PC-3 (cell line): ENCODE results near the gene DNAJA2. TPM values are rescaled to one million over a fixed set of nuclear protein-coding genes. Genes with fewer than 3 reads are reported as not detected.

Source experiments
- ATAC-seq: fragments of 200-7000 bp; cut with Tn5 transposase; 2 replicates; pipeline ENCODE4 v1.9.1; 2020; ENCODE audit warnings: mild to moderate bottlenecking, moderate library complexity
- BruUV-seq: library from RNA; stranded (reverse); fragments of 400-500 nt; replicated peaks from 2 replicates; lab custom pipeline; 2021; lab: Mats Ljungman, UMichigan
- CTCF ChIA-PET: fragments of 300-600 bp; sonication (Branson Sonifier 250); formaldehyde crosslinking; loops from one replicate; lab custom pipeline; 2022; ENCODE audit warnings: antibody characterized with exemption; lab: Charles Lee
- POLR2A ChIA-PET: fragments of 300-600 bp; sonication (Branson Sonifier 250); formaldehyde crosslinking; loops from one replicate; lab custom pipeline; 2022; ENCODE audit warnings: antibody characterized with exemption; ENCODE audit not compliant: unreplicated experiment; lab: Charles Lee
- DNase-seq: peaks from one replicate; pipeline ENCODE4 v3.0.0-alpha.2; 2015
- H2AFZ ChIP-seq: fragments of 300-600 bp; sonication (generic); 2 replicates; pipeline ENCODE4 v1.6.0; 2016; ENCODE audit warnings: antibody characterized with exemption, low read length
- H3F3A ChIP-seq: fragments of 300-600 bp; sonication (generic); one replicate; pipeline ENCODE4 v1.6.0; 2017; ENCODE audit warnings: antibody characterized with exemption, low read length, control low read depth, mild to moderate bottlenecking; ENCODE audit not compliant: unreplicated experiment
- H3K27ac ChIP-seq: fragments of 300-600 bp; sonication (generic); 2 replicates; pipeline ENCODE4 v1.5.1; 2016; ENCODE audit warnings: mild to moderate bottlenecking, low read length
- H3K27me3 ChIP-seq: fragments of 300-600 bp; sonication (generic); 2 replicates; pipeline ENCODE4 v1.6.1; 2016; ENCODE audit warnings: low read length, mixed read lengths
- H3K36me3 ChIP-seq: fragments of 300-600 bp; sonication (generic); 2 replicates; pipeline ENCODE4 v1.6.1; 2016; ENCODE audit warnings: low read depth, mixed run types, low read length, mixed read lengths
- H3K4me1 ChIP-seq: fragments of 300-600 bp; sonication (generic); 2 replicates; pipeline ENCODE4 v1.5.1; 2016; ENCODE audit warnings: low read length; ENCODE audit not compliant: insufficient read depth
- H3K4me2 ChIP-seq: fragments of 300-600 bp; sonication (generic); 2 replicates; pipeline ENCODE4 v1.6.0; 2016; ENCODE audit warnings: low read length
- H3K4me3 ChIP-seq: fragments of 300-600 bp; sonication (generic); 2 replicates; pipeline ENCODE4 v1.5.1; 2016; ENCODE audit warnings: mild to moderate bottlenecking, low read length, mixed read lengths
- H3K79me2 ChIP-seq: fragments of 300-600 bp; sonication (generic); 2 replicates; pipeline ENCODE4 v1.6.1; 2017; ENCODE audit warnings: low read length, mixed read lengths
- H3K9ac ChIP-seq: fragments of 300-600 bp; sonication (generic); 2 replicates; pipeline ENCODE4 v1.6.0; 2016; ENCODE audit warnings: mild to moderate bottlenecking, low read length
- H3K9me2 ChIP-seq: fragments of 300-600 bp; sonication (generic); replicated peaks from 2 replicates; pipeline ENCODE4 v1.6.1; 2016; ENCODE audit warnings: mixed run types, low read length, mixed read lengths
- H3K9me3 ChIP-seq: fragments of 300-600 bp; sonication (generic); 2 replicates; pipeline ENCODE4 v1.6.1; 2016; ENCODE audit warnings: low read length, mixed read lengths
- H4K20me1 ChIP-seq: fragments of 300-600 bp; sonication (generic); 2 replicates; pipeline ENCODE4 v1.6.1; 2016; ENCODE audit warnings: low read length, mixed read lengths
- CTCF ChIP-seq: fragments of 300-600 bp; sonication (generic); conservative IDR thresholded peaks from 2 replicates; pipeline ENCODE4 v1.5.1; 2017; ENCODE audit warnings: antibody characterized with exemption, low read depth, mild to moderate bottlenecking, low read length
- EZH2 ChIP-seq: fragments of 300-600 bp; sonication (generic); IDR thresholded peaks from one replicate; pipeline ENCODE4 v1.6.1; 2017; ENCODE audit warnings: antibody characterized with exemption, mild to moderate bottlenecking, low read length; ENCODE audit not compliant: unreplicated experiment
- EZH2phosphoT487 ChIP-seq: fragments of 300-600 bp; sonication (generic); IDR thresholded peaks from 2 replicates; pipeline ENCODE4 v1.6.1; 2018; ENCODE audit warnings: mild to moderate bottlenecking, antibody characterized with exemption, low read length, borderline replicate concordance
- intact Hi-C: fragments of 100-400 bp; cut with micrococcal nuclease; formaldehyde crosslinking; loops from 2 replicates; pipeline ENCODE4 v1.9.0; 2023
- total RNA-seq: library from RNA; depleted of rRNA; stranded (reverse); fragments of >200 nt; gene quantifications from 2 replicates; pipeline ENCODE4 v1.2.3, GENCODE V29; 2014

Gene DNAJA2
- total RNA-seq, 1 experiment from 2014 or later = 44.5 TPM

- Histone ChIP-seq H3K4me3 (no peak overlapping the region), H3K4me2 (no peak overlapping the region), H3K9me3 (no peaks in the 10 kb centered on the region), H3K36me3 (0 out of 2 replicates have a peak, but pooled peaks cover 5% of the 10 kb centered on the region), H3K27ac (no peak overlapping the region), H3K4me1 (no peaks in the 10 kb centered on the region), H3K79me2 (no peaks in the 10 kb centered on the region), H3F3A (no peaks in the 10 kb centered on the region), H3K9ac (no peak overlapping the region), H3K27me3 (no peaks in the 10 kb centered on the region), H3K9me2 (no peaks in the 10 kb centered on the region), H2AFZ (no peak overlapping the region), H4K20me1 (no peaks in the 10 kb centered on the region)
- ChIA-PET CTCF (no interaction called here), POLR2A (interaction anchor here (0.7 kb wide), 1 partner anchor 80 kb away, joined by 4 read pairs; no protein-coding TSS in a partner anchor)
- TF ChIP-seq EZH2 (no peak), EZH2phosphoT487 (no peak), CTCF (no peak)
- DNase-seq (no peak), ATAC-seq (no peak)
- BruUV-seq = no TSS peak
- intact Hi-C loops = no loop called here
Observed at GRCh38 chr16:46950009-46950408, 23.5 kb downstream of the DNAJA2 start.

- Histone ChIP-seq H3K4me1 (no peaks in the 10 kb centered on the region), H3K27ac (no peak overlapping the region), H3K9me3 (no peaks in the 10 kb centered on the region), H3K4me2 (no peak overlapping the region), H3K9ac (no peak overlapping the region), H4K20me1 (no peaks in the 10 kb centered on the region), H2AFZ (no peak overlapping the region), H3F3A (no peaks in the 10 kb centered on the region), H3K4me3 (no peak overlapping the region), H3K9me2 (no peaks in the 10 kb centered on the region), H3K27me3 (no peaks in the 10 kb centered on the region), H3K79me2 (no peaks in the 10 kb centered on the region), H3K36me3 (no peaks in the 10 kb centered on the region)
- TF ChIP-seq EZH2 (no peak), CTCF (no peak), EZH2phosphoT487 (no peak)
- ATAC-seq = no peak
- intact Hi-C loops = loop anchor here (5.0 kb wide), 2 partner anchors 193 to 1218 kb away; partner anchors contain the start of gene NETO2
- no TSS peak for BruUV-seq
- DNase-seq = no peak
- ChIA-PET CTCF (no interaction called here), POLR2A (interaction anchor here (0.7 kb wide), 1 partner anchor 81 kb away, joined by 4 read pairs; no protein-coding TSS in a partner anchor)
Observed at GRCh38 chr16:46949241-46949892, 24.1 kb downstream of the DNAJA2 start.

- no peak overlapping the region for H3K9ac ChIP-seq
- H3F3A ChIP-seq = no peaks in the 10 kb centered on the region
- POLR2A ChIA-PET = no interaction called here
- no peak for TF ChIP-seq CTCF
- no peak for TF ChIP-seq EZH2
- H3K9me3 ChIP-seq = no peaks in the 10 kb centered on the region
- H3K27ac ChIP-seq = no peak overlapping the region
- H2AFZ ChIP-seq = no peak overlapping the region
- H4K20me1 ChIP-seq = no peaks in the 10 kb centered on the region
- intact Hi-C loops = loop anchor here (5.0 kb wide), 2 partner anchors 194 to 1219 kb away; partner anchors contain the start of gene NETO2
- CTCF ChIA-PET = no interaction called here
- BruUV-seq = no TSS peak
- no peaks in the 10 kb centered on the region for H3K27me3 ChIP-seq
- no peaks in the 10 kb centered on the region for H3K79me2 ChIP-seq
- H3K36me3 ChIP-seq = no peaks in the 10 kb centered on the region
- H3K4me1 ChIP-seq = no peaks in the 10 kb centered on the region
- no peaks in the 10 kb centered on the region for H3K9me2 ChIP-seq
- no peak overlapping the region for H3K4me2 ChIP-seq
- ATAC-seq (no peak), DNase-seq (no peak)
- no peak overlapping the region for H3K4me3 ChIP-seq
Observed at GRCh38 chr16:46948548-46949166, 24.8 kb downstream of the DNAJA2 start.
